GM12891 (cell line): ENCODE data around the gene GRK1.

ENCODE experiments used
- PAX5 ChIP-seq: IDR thresholded peaks from 2 replicates; pipeline ENCODE4 v1.6.1; 2011; ENCODE audit warnings: low read length, moderate library complexity, mild to moderate bottlenecking; ENCODE audit not compliant: insufficient read depth, severe bottlenecking
- POLR2A ChIP-seq: IDR thresholded peaks from 2 replicates; pipeline ENCODE4 v1.6.1; 2011; ENCODE audit warnings: low read depth, low read length, control low read depth
- POLR2AphosphoS5 ChIP-seq: IDR thresholded peaks from 2 replicates; pipeline ENCODE4 v1.6.1; 2011; ENCODE audit warnings: low read depth, low read length, control low read depth
- SPI1 ChIP-seq: IDR thresholded peaks from 2 replicates; pipeline ENCODE4 v1.6.1; 2011; ENCODE audit warnings: low read depth, low read length, control low read depth
- TAF1 ChIP-seq: IDR thresholded peaks from 2 replicates; pipeline ENCODE4 v1.6.1; 2011; ENCODE audit warnings: low read depth, low read length, control low read depth

- TF ChIP-seq POLR2AphosphoS5 (no peak), POLR2A (no peak), TAF1 (no peak), PAX5 (no peak), SPI1 (no peak)
Measured at GRCh38 chr13:113744197-113745000, 77.4 kb downstream of the GRK1 start.
